Activated CD4-positive, alpha-beta T cell treated with anti-CD3 and anti-CD28 coated beads for 36 hours (primary cell): ENCODE measurements around the gene DHCR7. TPM values are rescaled to one million over a fixed set of nuclear protein-coding genes. Genes with fewer than 3 reads are reported as not detected.

Experiments used
- ATAC-seq: fragments of 200-7000 bp; cut with Tn5 transposase; one replicate; pipeline ENCODE4 v1.10.0; 2021; ENCODE audit warnings: mild to moderate bottlenecking, moderate library complexity
- CTCF ChIA-PET: fragments of 350-600 bp; sonication (Branson Sonifier 250); formaldehyde crosslinking; loops from one replicate; lab custom pipeline; 2021; ENCODE audit warnings: antibody characterized with exemption; lab: Charles Lee
- POLR2A ChIA-PET: fragments of 350-600 bp; sonication (Branson Sonifier 250); formaldehyde crosslinking; loops from one replicate; lab custom pipeline; 2021; ENCODE audit warnings: antibody characterized with exemption, inconsistent platforms; lab: Charles Lee
- DNase-seq: peaks from one replicate; pipeline ENCODE4 v3.0.0-alpha.2; 2020
- H3K27ac Mint-ChIP-seq: one replicate; pipeline ENCODE4 v1.8.0; 2021; ENCODE audit warnings: mixed read lengths
- H3K27me3 Mint-ChIP-seq: one replicate; pipeline ENCODE4 v1.8.0; 2021; ENCODE audit warnings: mixed read lengths
- H3K36me3 Mint-ChIP-seq: one replicate; pipeline ENCODE4 v1.8.0; 2021; ENCODE audit warnings: low read depth, mixed read lengths
- H3K4me1 Mint-ChIP-seq: one replicate; pipeline ENCODE4 v1.8.0; 2021; ENCODE audit warnings: mixed read lengths
- H3K4me3 Mint-ChIP-seq: one replicate; pipeline ENCODE4 v1.8.0; 2021; ENCODE audit warnings: mild to moderate bottlenecking, moderate library complexity, mixed read lengths
- H3K9me3 Mint-ChIP-seq: one replicate; pipeline ENCODE4 v1.8.0; 2021; ENCODE audit warnings: low read depth, mixed read lengths
- intact Hi-C, 2 experiments: fragments of 100-400 bp; cut with DNase I in 1 of 2; cut with micrococcal nuclease in 1 of 2; formaldehyde crosslinking; loops; one replicate each; pipeline versions ENCODE4 v1.14.2 to v1.15.1; 2022 to 2024; cut with DNase I, micrococcal nuclease
- total RNA-seq, 2 experiments: library from RNA; stranded (reverse); gene quantifications; one replicate each; pipeline ENCODE4 v1.2.3, GENCODE V29; 2021

DHCR7 gene
- total RNA-seq, 2 experiments from 2014 or later = 57.3 to 64.0 TPM

GRCh38 chr11:71397331-71397860, 50.8 kb downstream of the DHCR7 start:
- no peak overlapping the region for H3K4me3 Mint-ChIP-seq
- no peaks in the 10 kb centered on the region for H3K4me1 Mint-ChIP-seq
- intact Hi-C loops = no loop called here
- ChIA-PET POLR2A (no interaction called here), CTCF (no interaction called here)
- peaks cover 2% of the 10 kb centered on the region for H3K27me3 Mint-ChIP-seq
- no peak overlapping the region for H3K27ac Mint-ChIP-seq
- H3K36me3 Mint-ChIP-seq = no peaks in the 10 kb centered on the region
- DNase-seq (no peak), ATAC-seq (no peak)
- no peaks in the 10 kb centered on the region for H3K9me3 Mint-ChIP-seq

- CTCF ChIA-PET = no interaction called here
- intact Hi-C loops = no loop called here
- H3K27ac Mint-ChIP-seq = no peak overlapping the region
- POLR2A ChIA-PET = no interaction called here
- peaks cover 7% of the 10 kb centered on the region for H3K27me3 Mint-ChIP-seq
- no peak for ATAC-seq
- H3K9me3 Mint-ChIP-seq = no peaks in the 10 kb centered on the region
- DNase-seq = no peak
- no peaks in the 10 kb centered on the region for H3K36me3 Mint-ChIP-seq
- H3K4me3 Mint-ChIP-seq = no peak overlapping the region
- no peaks in the 10 kb centered on the region for H3K4me1 Mint-ChIP-seq
Observed at GRCh38 chr11:71396548-71397123, 51.6 kb downstream of the DHCR7 start.

- Mint-ChIP-seq H3K27me3 (peaks cover 7% of the 10 kb centered on the region), H3K4me1 (no peaks in the 10 kb centered on the region), H3K9me3 (no peaks in the 10 kb centered on the region), H3K4me3 (no peak overlapping the region), H3K27ac (no peak overlapping the region), H3K36me3 (no peaks in the 10 kb centered on the region)
- ATAC-seq = no peak
- no peak for DNase-seq
- CTCF ChIA-PET = no interaction called here
- intact Hi-C loops = no loop called here
- POLR2A ChIA-PET = no interaction called here
Observed at GRCh38 chr11:71395774-71396173, 52.4 kb downstream of the DHCR7 start.

- Mint-ChIP-seq H3K27me3 (peaks cover 7% of the 10 kb centered on the region), H3K4me3 (no peak overlapping the region), H3K9me3 (no peaks in the 10 kb centered on the region), H3K36me3 (no peaks in the 10 kb centered on the region), H3K4me1 (no peaks in the 10 kb centered on the region), H3K27ac (no peak overlapping the region)
- intact Hi-C loops = no loop called here
- ATAC-seq (no peak), DNase-seq (no peak)
- ChIA-PET POLR2A (no interaction called here), CTCF (no interaction called here)
Observed at GRCh38 chr11:71395263-71395560, 53.0 kb downstream of the DHCR7 start.

GRCh38 chr11:71393283-71393682, 54.9 kb downstream of the DHCR7 start:
- Mint-ChIP-seq H3K9me3 (no peaks in the 10 kb centered on the region), H3K4me1 (no peaks in the 10 kb centered on the region), H3K27me3 (peaks cover 7% of the 10 kb centered on the region), H3K4me3 (no peak overlapping the region), H3K36me3 (no peaks in the 10 kb centered on the region), H3K27ac (no peak overlapping the region)
- ChIA-PET POLR2A (no interaction called here), CTCF (interaction anchor here (0.6 kb wide), 1 partner anchor 170 kb away, joined by 3 read pairs; no protein-coding TSS in a partner anchor)
- intact Hi-C loops = no loop called here
- no peak for ATAC-seq
- DNase-seq = no peak

GRCh38 chr11:71391796-71392195, 56.4 kb downstream of the DHCR7 start:
- ATAC-seq = no peak
- no peaks in the 10 kb centered on the region for H3K9me3 Mint-ChIP-seq
- no peak overlapping the region for H3K4me3 Mint-ChIP-seq
- no peak for DNase-seq
- no peak overlapping the region for H3K27ac Mint-ChIP-seq
- H3K27me3 Mint-ChIP-seq = peaks cover 10% of the 10 kb centered on the region
- H3K36me3 Mint-ChIP-seq = no peaks in the 10 kb centered on the region
- POLR2A ChIA-PET = no interaction called here
- H3K4me1 Mint-ChIP-seq = no peaks in the 10 kb centered on the region
- CTCF ChIA-PET = no interaction called here
- intact Hi-C loops = no loop called here

GRCh38 chr11:71391352-71391751, 56.8 kb downstream of the DHCR7 start:
- H3K36me3 Mint-ChIP-seq = no peaks in the 10 kb centered on the region
- H3K27me3 Mint-ChIP-seq = peaks cover 10% of the 10 kb centered on the region
- H3K9me3 Mint-ChIP-seq = no peaks in the 10 kb centered on the region
- CTCF ChIA-PET = no interaction called here
- H3K27ac Mint-ChIP-seq = no peak overlapping the region
- no peak for ATAC-seq
- intact Hi-C loops = no loop called here
- POLR2A ChIA-PET = no interaction called here
- no peak overlapping the region for H3K4me3 Mint-ChIP-seq
- DNase-seq = no peak
- no peaks in the 10 kb centered on the region for H3K4me1 Mint-ChIP-seq

- CTCF ChIA-PET = no interaction called here
- H3K27me3 Mint-ChIP-seq = peaks cover 11% of the 10 kb centered on the region
- intact Hi-C loops = no loop called here
- POLR2A ChIA-PET = no interaction called here
- no peaks in the 10 kb centered on the region for H3K9me3 Mint-ChIP-seq
- peak; percentile 15 for DNase-seq
- no peak overlapping the region for H3K27ac Mint-ChIP-seq
- H3K4me1 Mint-ChIP-seq = no peaks in the 10 kb centered on the region
- peak; percentile 63 for ATAC-seq
- H3K36me3 Mint-ChIP-seq = no peaks in the 10 kb centered on the region
- H3K4me3 Mint-ChIP-seq = no peak overlapping the region
Observed at GRCh38 chr11:71388637-71389235, 59.5 kb downstream of the DHCR7 start.

GRCh38 chr11:71387784-71388636, 60.2 kb downstream of the DHCR7 start:
- intact Hi-C loops = no loop called here
- H3K27me3 Mint-ChIP-seq = peaks cover 9% of the 10 kb centered on the region
- no peaks in the 10 kb centered on the region for H3K4me1 Mint-ChIP-seq
- no peak overlapping the region for H3K4me3 Mint-ChIP-seq
- ChIA-PET CTCF (no interaction called here), POLR2A (no interaction called here)
- no peak overlapping the region for H3K27ac Mint-ChIP-seq
- DNase-seq = no peak
- H3K36me3 Mint-ChIP-seq = no peaks in the 10 kb centered on the region
- no peaks in the 10 kb centered on the region for H3K9me3 Mint-ChIP-seq
- ATAC-seq = no peak

GRCh38 chr11:71387200-71387599, 61.0 kb downstream of the DHCR7 start:
- no peak for DNase-seq

GRCh38 chr11:71386202-71386601, 62.0 kb downstream of the DHCR7 start:
- DNase-seq (no peak), ATAC-seq (no peak)
- Mint-ChIP-seq H3K27ac (no peak overlapping the region), H3K9me3 (no peaks in the 10 kb centered on the region), H3K27me3 (peaks cover 10% of the 10 kb centered on the region), H3K4me1 (no peaks in the 10 kb centered on the region), H3K4me3 (no peak overlapping the region), H3K36me3 (no peaks in the 10 kb centered on the region)
- ChIA-PET POLR2A (no interaction called here), CTCF (no interaction called here)
- intact Hi-C loops = no loop called here

More at GRCh38 chr11:71387200-71387599, 61.0 kb downstream of the DHCR7 start:
- intact Hi-C loops = no loop called here
- Mint-ChIP-seq H3K27ac (no peak overlapping the region), H3K36me3 (no peaks in the 10 kb centered on the region), H3K9me3 (no peaks in the 10 kb centered on the region), H3K27me3 (peaks cover 8% of the 10 kb centered on the region), H3K4me3 (no peak overlapping the region), H3K4me1 (no peaks in the 10 kb centered on the region)
- no peak for ATAC-seq
- ChIA-PET CTCF (interaction anchor here (0.6 kb wide), 1 partner anchor 477 kb away, joined by 3 read pairs; no protein-coding TSS in a partner anchor), POLR2A (no interaction called here)

- H3K4me1 Mint-ChIP-seq = no peaks in the 10 kb centered on the region
- POLR2A ChIA-PET = no interaction called here
- DNase-seq = no peak
- intact Hi-C loops = no loop called here
- CTCF ChIA-PET = interaction anchor here (0.7 kb wide), 1 partner anchor 265 kb away, joined by 3 read pairs; no protein-coding TSS in a partner anchor
- H3K27me3 Mint-ChIP-seq = peaks cover 10% of the 10 kb centered on the region
- no peaks in the 10 kb centered on the region for H3K9me3 Mint-ChIP-seq
- H3K27ac Mint-ChIP-seq = no peak overlapping the region
- ATAC-seq = no peak
- H3K4me3 Mint-ChIP-seq = no peak overlapping the region
- no peaks in the 10 kb centered on the region for H3K36me3 Mint-ChIP-seq
Observed at GRCh38 chr11:71385091-71385490, 63.1 kb downstream of the DHCR7 start.
